DND-41 (cell line): ENCODE results near the gene INPP5A.

ENCODE experiments used
- CTCF ChIP-seq: IDR thresholded peaks from 2 replicates; pipeline ENCODE4 v1.5.1; 2012; ENCODE audit warnings: borderline replicate concordance, low read length, moderate library complexity, mild to moderate bottlenecking; ENCODE audit not compliant: poor library complexity, severe bottlenecking; ENCODE audit errors: extremely low read depth
- EZH2 ChIP-seq: IDR thresholded peaks from 3 replicates; pipeline ENCODE4 v1.6.1; 2012; ENCODE audit warnings: borderline replicate concordance, low read depth, mild to moderate bottlenecking, moderate library complexity, low read length, inconsistent platforms; ENCODE audit not compliant: severe bottlenecking

- TF ChIP-seq CTCF (no peak), EZH2 (no peak)
Observed at GRCh38 chr10:132748545-132749370, 211.2 kb downstream of the INPP5A start.
